Raji (cell line): ENCODE data around the gene DOP1A.

Source experiments
- POLR2A ChIP-seq: IDR thresholded peaks from 2 replicates; pipeline ENCODE4 v1.6.1; 2011; ENCODE audit warnings: low read depth, low read length, control low read depth; ENCODE audit not compliant: insufficient read depth

The DOP1A gene, protein sequence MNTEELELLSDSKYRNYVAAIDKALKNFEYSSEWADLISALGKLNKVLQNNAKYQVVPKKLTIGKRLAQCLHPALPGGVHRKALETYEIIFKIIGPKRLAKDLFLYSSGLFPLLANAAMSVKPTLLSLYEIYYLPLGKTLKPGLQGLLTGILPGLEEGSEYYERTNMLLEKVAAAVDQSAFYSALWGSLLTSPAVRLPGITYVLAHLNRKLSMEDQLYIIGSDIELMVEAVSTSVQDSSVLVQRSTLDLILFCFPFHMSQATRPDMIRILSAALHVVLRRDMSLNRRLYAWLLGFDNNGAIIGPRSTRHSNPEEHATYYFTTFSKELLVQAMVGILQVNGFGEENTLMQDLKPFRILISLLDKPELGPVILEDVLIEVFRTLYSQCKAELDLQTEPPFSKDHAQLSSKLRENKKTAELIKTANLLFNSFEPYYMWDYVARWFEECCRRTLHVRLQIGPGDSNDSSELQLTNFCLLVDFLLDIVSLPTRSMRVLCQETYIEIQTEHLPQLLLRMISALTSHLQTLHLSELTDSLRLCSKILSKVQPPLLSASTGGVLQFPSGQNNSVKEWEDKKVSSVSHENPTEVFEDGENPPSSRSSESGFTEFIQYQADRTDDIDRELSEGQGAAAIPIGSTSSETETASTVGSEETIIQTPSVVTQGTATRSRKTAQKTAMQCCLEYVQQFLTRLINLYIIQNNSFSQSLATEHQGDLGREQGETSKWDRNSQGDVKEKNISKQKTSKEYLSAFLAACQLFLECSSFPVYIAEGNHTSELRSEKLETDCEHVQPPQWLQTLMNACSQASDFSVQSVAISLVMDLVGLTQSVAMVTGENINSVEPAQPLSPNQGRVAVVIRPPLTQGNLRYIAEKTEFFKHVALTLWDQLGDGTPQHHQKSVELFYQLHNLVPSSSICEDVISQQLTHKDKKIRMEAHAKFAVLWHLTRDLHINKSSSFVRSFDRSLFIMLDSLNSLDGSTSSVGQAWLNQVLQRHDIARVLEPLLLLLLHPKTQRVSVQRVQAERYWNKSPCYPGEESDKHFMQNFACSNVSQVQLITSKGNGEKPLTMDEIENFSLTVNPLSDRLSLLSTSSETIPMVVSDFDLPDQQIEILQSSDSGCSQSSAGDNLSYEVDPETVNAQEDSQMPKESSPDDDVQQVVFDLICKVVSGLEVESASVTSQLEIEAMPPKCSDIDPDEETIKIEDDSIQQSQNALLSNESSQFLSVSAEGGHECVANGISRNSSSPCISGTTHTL (N-terminal part only)

DNA sequence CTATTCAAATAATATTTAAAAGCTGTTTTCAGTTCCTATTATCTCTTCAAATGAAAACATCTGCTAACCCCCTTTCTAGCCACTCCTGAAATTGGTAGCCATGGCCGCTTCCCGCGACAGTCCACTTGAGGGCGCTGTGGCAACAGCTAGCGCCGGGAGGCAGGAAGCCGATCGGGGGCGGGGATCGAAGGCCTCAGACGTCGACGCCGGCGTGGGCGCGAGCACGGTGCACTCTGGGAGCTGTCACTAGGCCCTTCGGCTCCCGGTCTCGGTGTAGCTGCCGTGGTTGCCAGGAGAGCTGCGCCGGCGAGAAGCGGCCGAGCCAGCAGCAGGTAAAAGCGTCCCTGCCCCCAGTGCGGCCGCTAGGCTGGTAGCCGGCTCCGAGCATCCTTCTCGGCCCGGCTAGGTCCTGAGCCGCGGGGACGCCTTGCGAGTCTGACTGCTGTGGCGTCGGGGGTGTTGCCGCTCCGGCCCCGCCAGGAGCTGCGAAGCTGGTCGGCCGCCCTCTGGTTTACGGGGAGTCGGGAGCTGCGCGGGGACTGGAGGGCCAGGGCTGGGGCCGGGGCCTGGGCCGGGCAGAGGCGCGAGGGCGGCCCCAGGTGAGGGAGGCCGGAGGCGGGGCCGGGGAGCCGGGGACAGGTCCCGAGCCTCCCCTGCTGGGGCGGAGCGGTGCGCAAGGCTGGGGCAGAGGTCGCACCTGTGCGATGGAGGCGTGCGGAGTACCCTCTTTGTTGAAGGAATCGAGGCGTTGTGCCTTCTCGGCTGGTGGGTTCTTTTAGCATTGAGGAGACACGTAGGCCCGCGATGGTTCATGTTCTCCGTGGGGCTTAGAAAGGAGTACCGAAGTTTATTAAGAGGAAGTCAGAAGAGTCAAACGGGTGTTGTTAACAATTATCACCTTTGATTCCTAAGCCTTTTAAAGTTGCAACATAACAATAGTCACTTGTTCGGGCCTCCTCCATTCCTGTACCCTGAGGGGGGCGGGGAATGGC, at the start of gene DOP1A:
Gene DOP1A (plus strand): TSS at position 224 of the 992 bp plus-strand sequence. CDS start 29,307 bp downstream, outside the sequence.
- peak; percentile 78 for TF ChIP-seq POLR2A

DNA sequence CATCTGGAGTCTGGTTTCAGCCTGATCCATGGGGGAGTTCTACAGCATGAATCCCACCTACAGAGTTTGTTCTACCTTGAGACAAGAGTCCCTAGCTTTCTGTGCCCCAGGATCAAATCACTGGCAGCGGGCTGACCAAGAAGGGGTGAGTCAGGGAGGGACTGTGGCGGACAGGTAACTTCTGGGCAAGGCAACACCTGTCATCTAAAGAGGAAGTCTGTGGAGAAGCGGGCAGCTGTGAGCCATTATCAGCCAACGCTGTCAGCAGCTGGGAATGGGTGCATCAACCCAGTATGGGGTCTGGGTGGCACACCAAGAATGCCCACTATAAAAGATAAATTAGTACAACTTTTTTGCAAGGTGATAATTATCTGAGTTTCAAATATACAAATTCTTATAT, 47.7 kb upstream of the DOP1A start:
- TF ChIP-seq POLR2A: no peak

DNA sequence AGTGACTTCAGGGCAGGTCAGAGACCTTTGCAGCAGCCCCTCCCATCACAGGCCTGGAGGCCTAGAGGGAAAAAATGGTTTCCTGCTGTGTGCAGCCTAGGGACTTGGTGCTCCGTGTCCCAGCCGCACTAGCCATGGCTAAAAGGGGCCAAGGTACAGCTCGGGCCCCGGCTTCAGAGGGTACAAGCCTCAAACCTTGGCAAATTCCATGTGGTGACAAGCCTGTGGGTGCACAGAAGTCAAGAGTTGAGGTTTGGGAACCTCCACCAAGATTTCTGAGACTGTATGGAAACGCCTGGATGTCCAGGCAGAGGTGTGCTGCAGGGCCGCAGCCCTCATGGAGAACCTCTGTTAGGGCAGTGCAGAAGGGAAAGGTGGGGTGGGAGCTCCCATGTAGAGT, 35.8 kb upstream of the DOP1A start:
- no peak for TF ChIP-seq POLR2A

DNA sequence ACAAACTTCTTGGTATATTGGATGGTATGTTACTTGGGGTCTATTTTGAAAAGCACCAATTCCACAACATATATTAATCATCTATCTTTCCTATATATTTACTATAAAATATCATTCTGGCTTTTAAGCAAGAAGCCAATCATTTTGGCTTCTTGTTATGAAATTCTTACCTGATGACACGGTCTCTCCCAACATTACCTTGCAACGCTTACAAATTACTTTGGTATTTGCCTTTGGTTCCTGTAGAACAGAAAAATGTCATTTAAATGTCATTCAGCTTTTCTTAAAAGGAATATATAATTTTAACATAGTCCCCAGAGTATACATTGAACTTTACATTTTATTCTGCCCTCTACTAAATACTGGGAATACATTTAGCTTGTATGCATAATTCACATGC, 29.2 kb upstream of the DOP1A start:
- TF ChIP-seq POLR2A: no peak

DNA sequence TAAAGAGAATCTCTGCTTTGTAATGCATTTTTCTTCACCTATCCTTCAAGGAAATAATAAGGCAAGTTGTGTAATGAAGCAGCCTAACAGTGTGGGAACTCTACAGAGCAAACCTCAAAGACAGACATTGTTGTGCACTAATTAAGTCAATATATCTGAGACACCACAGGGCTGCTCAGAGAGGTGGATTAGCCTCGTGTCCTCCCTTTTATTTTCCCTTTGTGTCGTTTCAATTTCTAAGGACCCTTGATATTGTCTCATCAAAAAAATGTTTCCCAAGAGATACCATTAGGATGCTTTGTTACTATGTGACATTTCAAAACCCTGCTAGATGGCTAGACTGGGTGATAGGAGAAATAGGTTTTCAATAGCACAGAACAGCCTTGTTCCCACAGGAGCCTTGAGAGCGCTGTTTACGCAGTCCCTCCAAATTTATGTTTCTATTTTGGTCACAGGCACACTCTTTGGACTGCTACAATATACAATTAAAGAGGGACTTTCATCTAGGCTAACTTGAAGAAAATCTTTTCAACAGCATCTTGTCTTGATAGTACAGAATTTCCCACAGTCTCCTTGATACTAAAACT, 24.9 kb upstream of the DOP1A start:
- no peak for TF ChIP-seq POLR2A

DNA sequence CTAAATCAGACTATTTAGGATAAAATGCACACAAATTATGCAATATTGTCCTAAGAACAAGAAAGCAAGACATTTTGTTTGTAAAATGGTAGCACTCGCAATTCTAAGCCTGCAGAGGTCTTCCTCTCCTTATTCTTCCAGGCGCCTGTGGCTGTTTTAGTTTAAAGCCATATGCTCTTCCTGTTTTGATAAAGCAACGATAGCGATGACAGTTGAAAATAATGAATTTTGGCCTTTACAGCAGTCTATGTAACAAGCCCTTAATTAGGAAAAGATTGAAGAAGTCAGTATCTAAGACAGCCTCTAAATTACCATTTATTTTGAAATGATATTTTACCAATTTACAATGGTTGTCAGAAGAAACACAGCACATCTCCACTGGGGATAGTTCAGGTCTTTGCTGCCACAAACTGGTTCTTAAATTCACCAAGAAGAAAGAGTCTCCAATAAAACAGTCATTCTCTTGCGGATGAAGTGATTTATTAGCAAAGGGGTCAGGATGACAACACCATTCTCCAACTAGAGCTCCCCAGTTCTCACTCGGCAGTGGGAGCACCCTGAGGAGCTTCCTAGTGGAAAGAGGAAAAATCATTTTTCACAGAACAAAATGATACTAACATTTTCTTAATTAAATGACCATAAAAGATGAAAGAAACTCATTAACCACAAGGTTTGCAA, 23.2 kb upstream of the DOP1A start:
- no peak for TF ChIP-seq POLR2A

DNA sequence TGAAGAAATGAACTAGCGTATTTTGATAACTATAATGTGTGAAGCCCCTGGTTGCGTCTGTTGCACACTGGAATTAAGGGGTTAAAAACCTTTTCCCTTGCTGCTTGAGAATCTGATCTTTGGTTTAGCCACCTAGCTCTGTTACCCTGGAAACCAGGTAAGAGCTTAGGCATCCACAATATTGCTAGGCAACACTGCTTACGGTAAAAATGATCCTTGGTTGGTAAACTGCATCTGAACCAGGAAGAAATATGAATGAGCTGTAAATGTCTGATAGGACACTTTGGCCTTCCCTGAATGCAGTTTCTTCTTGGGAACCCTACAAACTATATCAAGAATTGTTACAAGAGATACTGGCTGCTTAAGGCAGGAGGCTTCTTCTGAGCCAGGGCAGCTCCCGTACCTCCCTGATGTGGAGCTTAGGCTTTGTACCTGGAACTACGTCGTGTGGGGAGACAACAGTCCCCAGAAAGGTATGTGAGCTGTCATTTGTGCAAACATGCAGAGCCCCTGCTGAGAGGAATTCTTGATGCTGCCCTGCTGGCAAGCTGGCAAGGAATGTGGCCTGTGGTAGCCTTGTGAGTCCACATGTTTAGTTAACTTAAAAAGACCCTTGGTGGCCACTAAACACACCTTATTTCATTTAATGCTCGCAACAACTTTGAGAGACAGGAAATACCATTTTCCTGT, 20.3 kb upstream of the DOP1A start:
- no peak for TF ChIP-seq POLR2A

DNA sequence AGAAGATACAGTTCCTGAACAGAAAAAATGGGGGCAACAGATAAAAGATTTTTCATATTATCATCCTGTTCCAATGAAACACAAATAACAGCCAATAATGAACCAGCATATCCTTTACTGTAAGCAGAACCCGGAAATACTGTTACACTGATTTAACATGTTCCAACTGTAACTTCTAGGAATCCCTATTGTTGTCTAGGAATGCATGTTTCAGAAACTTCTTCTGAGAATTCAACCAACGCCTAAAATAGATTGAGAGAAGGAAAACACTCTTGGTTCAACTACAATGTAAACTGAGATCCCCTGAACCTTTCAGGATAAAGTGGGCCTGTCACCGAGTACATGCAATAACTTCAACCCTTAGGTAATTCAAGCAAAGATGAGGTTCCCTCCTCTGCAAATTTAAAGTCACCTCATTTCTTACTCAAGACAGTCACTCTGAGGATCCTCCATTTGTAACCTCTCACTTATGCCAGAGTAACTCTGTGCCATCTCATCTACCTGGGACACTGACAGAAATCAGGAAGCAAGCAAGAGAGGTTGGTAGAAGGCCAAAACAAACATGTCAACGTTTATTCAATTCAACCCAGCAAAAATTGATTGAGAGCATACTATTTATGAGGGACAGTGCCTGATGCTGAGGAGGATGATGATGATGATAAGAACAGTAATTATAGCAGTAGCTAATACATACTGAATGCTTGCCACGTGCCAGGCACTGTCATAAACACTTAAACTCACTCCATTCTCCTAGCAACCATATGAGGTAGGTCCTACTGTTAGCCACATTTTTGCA, 15.9 kb upstream of the DOP1A start:
- no peak for TF ChIP-seq POLR2A

DNA sequence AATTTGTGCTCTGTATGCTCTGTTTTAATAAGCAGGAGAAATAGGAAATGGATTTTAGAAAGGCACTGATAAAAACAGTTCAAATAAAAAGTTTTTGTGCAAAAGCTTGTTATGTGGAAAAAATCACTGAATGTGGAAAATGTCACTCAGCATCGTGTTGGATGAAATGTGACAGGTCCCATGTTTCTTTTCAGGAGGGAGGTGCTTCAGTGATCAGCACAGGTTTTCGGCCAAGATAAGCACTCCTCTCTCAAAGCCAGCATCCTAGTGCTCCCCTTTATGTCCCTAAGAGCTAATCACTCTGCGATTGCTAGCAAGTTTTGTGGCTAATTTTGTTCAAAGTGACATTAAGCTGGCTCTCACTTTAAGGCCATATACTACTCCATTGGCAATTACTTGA, 13.8 kb upstream of the DOP1A start:
- TF ChIP-seq POLR2A: no peak

DNA sequence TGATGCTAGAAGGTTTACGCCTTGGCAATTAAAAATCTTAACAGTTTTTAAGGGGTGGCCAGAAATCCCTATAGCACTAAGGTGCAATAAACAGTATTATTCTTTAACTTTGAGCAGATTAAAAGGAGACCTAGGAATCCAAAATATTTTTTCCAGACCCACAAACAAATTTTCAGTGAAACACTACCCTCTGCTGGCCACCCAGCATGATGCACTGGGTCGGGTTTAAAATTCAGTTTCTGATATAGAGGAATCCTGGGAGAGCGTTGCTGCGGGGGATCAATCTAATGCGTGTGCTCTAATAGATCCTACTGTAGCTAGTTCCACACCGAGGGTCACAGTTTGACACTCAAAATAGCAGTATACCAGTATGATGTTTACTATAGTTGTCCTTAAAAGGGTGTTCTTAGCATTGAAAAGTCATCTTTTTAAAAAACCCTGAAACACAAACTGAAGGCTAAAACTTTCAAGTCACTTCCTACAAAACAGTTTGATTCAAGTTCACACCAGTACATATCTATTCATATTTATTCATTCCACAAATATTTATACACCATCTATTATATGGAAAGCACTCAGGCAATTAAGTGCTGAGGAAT, 12.0 kb upstream of the DOP1A start:
- TF ChIP-seq POLR2A: no peak

DNA sequence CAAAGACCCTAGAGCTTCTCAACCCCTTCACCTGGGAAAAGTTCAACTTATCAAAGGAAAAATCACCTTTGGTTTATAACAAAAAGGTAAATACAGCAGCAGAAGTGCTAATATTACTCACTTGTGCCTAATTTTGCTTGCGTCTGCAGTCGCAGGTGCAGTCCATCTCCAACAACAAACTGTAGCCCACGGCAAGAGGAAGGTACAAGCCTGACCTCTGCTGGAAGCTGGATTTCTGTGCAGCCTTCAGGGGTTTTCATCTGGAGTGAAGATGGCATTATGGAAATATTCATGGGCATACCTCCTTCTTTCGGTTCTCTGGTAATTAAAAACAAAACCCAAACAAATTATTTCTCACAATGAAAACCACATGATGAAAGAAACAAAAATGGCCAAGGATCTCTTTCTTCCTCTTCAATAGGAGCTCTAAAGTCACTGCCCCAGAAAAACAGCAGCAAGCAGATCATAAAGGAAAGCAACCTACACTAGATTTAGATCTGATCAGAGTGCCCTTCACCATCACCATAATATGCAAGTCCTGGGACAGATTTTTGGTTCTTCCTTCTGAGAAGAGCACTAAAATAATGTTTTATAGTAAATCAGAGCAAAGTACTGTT, 9.7 kb upstream of the DOP1A start:
- TF ChIP-seq POLR2A: no peak
